Measurements from ENCODE around the gene C22orf42. TPM values are rescaled to one million over a fixed set of nuclear protein-coding genes. Genes with fewer than 3 reads are reported as not detected.
"Not testable (repeated sequence)": the region's sequence is repeated elsewhere in the genome, so short reads cannot be mapped to it uniquely, and the experiment has no call there.

C22orf42 gene
- total and polyA plus RNA-seq, 3 donors from 2014 or later: 4.0 to 15.6 (median 13.3) TPM

- Histone ChIP-seq H3K4me3 (peak overlapping the region; percentile 12 to 26), H3K4me1 (no peaks in the 10 kb centered on the region), H3K27ac (no peak overlapping the region), H3K36me3 (ENCODE audit: low read depth, missing control alignments) (no peaks in the 10 kb centered on the region), H3K9me3 (no peaks in the 10 kb centered on the region), H3K27me3 (no peaks in the 10 kb centered on the region)
- DNase-seq: no peak
- intact Hi-C loops (cut with DNase I; ENCODE audit: low total_unique reads): no loop called here
- 5 to 8% methylated on average over 18 to 67 of the region's 73 CpGs for WGBS, 2 donors
- no peak for TF ChIP-seq CTCF (IDR thresholded peaks at IDR 0.05)
- no peak for TF ChIP-seq POLR2A (IDR thresholded peaks at IDR 0.05)
Measured at GRCh38 chr22:32175683-32176644, 16.9 kb upstream of the C22orf42 start.

GRCh38 chr22:32175115-32175514, 16.0 kb upstream of the C22orf42 start:
- no peak for DNase-seq
- H3K27me3 ChIP-seq: no peaks in the 10 kb centered on the region
- TF ChIP-seq POLR2A (IDR thresholded peaks at IDR 0.05): no peak
- TF ChIP-seq CTCF (IDR thresholded peaks at IDR 0.05): no peak

GRCh38 chr22:32165681-32166080, 6.6 kb upstream of the C22orf42 start:
- Histone ChIP-seq H3K27ac (no peak overlapping the region), H3K27me3 (no peaks in the 10 kb centered on the region), H3K36me3 (ENCODE audit: low read depth, missing control alignments) (no peaks in the 10 kb centered on the region), H3K4me1 (no peaks in the 10 kb centered on the region), H3K4me3 (no peak overlapping the region), H3K9me3 (no peaks in the 10 kb centered on the region)
- no peak for TF ChIP-seq CTCF (IDR thresholded peaks at IDR 0.05)
- no peak for TF ChIP-seq POLR2A (IDR thresholded peaks at IDR 0.05)
- DNase-seq: no peak
- WGBS, 2 donors: 89% methylated on average over 6 of the region's 6 CpGs
- intact Hi-C loops (cut with DNase I; ENCODE audit: low total_unique reads): no loop called here

More at GRCh38 chr22:32175115-32175514, 16.0 kb upstream of the C22orf42 start:
- Histone ChIP-seq H3K4me3 (no peak overlapping the region), H3K9me3 (no peaks in the 10 kb centered on the region), H3K4me1 (no peaks in the 10 kb centered on the region), H3K27ac (no peak overlapping the region), H3K36me3 (ENCODE audit: low read depth, missing control alignments) (no peaks in the 10 kb centered on the region)
- intact Hi-C loops (cut with DNase I; ENCODE audit: low total_unique reads): no loop called here
- WGBS, 2 donors: 72 to 74% methylated on average over 11 of the region's 11 CpGs

GRCh38 chr22:32164075-32164860, 5.2 kb upstream of the C22orf42 start:
- H3K27ac ChIP-seq: no peak overlapping the region

GRCh38 chr22:32160411-32160810, 1.3 kb upstream of the C22orf42 start:
- H3K4me3 ChIP-seq; H3K36me3 ChIP-seq (ENCODE audit: low read depth, missing control alignments); intact Hi-C loops (cut with DNase I; ENCODE audit: low total_unique reads); DNase-seq; H3K4me1 ChIP-seq; H3K27me3 ChIP-seq; H3K9me3 ChIP-seq; H3K27ac ChIP-seq: not testable (repeated sequence)
- 77 to 81% methylated on average over 5 of the region's 5 CpGs for WGBS, 2 donors

More at GRCh38 chr22:32164075-32164860, 5.2 kb upstream of the C22orf42 start:
- TF ChIP-seq POLR2A (IDR thresholded peaks at IDR 0.05) (no peak), CTCF (IDR thresholded peaks at IDR 0.05) (no peak)
- Histone ChIP-seq H3K27me3 (no peaks in the 10 kb centered on the region), H3K9me3 (no peaks in the 10 kb centered on the region), H3K4me3 (no peak overlapping the region), H3K36me3 (ENCODE audit: low read depth, missing control alignments) (no peaks in the 10 kb centered on the region), H3K4me1 (no peaks in the 10 kb centered on the region)
- intact Hi-C loops (cut with DNase I; ENCODE audit: low total_unique reads): no loop called here
- WGBS, 2 donors: 41 to 42% methylated on average over 6 of the region's 6 CpGs
- peak; percentile 23 for DNase-seq

GRCh38 chr22:32157632-32158031, 1.5 kb downstream of the C22orf42 start:
- H3K27ac ChIP-seq; H3K9me3 ChIP-seq; H3K27me3 ChIP-seq; H3K36me3 ChIP-seq (ENCODE audit: low read depth, missing control alignments); intact Hi-C loops (cut with DNase I; ENCODE audit: low total_unique reads); H3K4me3 ChIP-seq; H3K4me1 ChIP-seq: not testable (repeated sequence)
- DNase-seq: peak; percentile 8
- 83 to 87% methylated on average over 5 of the region's 5 CpGs for WGBS, 2 donors

GRCh38 chr22:32154727-32155126, 4.4 kb downstream of the C22orf42 start:
- WGBS, 2 donors: 77 to 85% methylated on average over 4 of the region's 4 CpGs
- H3K27ac ChIP-seq; intact Hi-C loops (cut with DNase I; ENCODE audit: low total_unique reads); H3K4me1 ChIP-seq; H3K9me3 ChIP-seq; H3K27me3 ChIP-seq; DNase-seq; H3K4me3 ChIP-seq; H3K36me3 ChIP-seq (ENCODE audit: low read depth, missing control alignments): not testable (repeated sequence)
